DOHH2 (cell line): ENCODE measurements around the gene STAG2.

ENCODE experiments used
- H3F3A ChIP-seq: fragments of 200-600 bp; sonication (generic), shearing (Covaris generic); 2 replicates; pipeline ENCODE4 v1.6.0; 2016; ENCODE audit warnings: antibody characterized with exemption, mild to moderate bottlenecking; ENCODE audit not compliant: control insufficient read depth, insufficient read depth
- H3K27ac ChIP-seq: fragments of 200-600 bp; sonication (generic); 2 replicates; pipeline ENCODE4 v1.5.1; 2014; ENCODE audit warnings: low read depth, mild to moderate bottlenecking, low read length, moderate library complexity
- H3K27me3 ChIP-seq: fragments of 200-600 bp; sonication (generic); 2 replicates; pipeline ENCODE4 v1.6.1; 2014; ENCODE audit warnings: mild to moderate bottlenecking, low read length, mixed read lengths; ENCODE audit not compliant: control insufficient read depth
- H3K36me3 ChIP-seq: fragments of 200-600 bp; sonication (generic); 2 replicates; pipeline ENCODE4 v1.6.1; 2014; ENCODE audit warnings: mild to moderate bottlenecking, low read length, moderate library complexity, mixed read lengths; ENCODE audit not compliant: control insufficient read depth
- H3K4me1 ChIP-seq: fragments of 200-600 bp; sonication (generic); 2 replicates; pipeline ENCODE4 v1.6.1; 2014; ENCODE audit warnings: mild to moderate bottlenecking, low read length, mixed read lengths; ENCODE audit not compliant: control insufficient read depth
- H3K4me2 ChIP-seq: fragments of 200-600 bp; sonication (generic); 2 replicates; pipeline ENCODE4 v1.6.0; 2014; ENCODE audit warnings: mild to moderate bottlenecking, low read length, moderate library complexity
- H3K4me3 ChIP-seq: fragments of 200-600 bp; sonication (generic); 2 replicates; pipeline ENCODE4 v1.5.1; 2014; ENCODE audit warnings: mild to moderate bottlenecking, low read length, mixed read lengths
- H3K79me2 ChIP-seq: fragments of 200-600 bp; sonication (generic); 2 replicates; pipeline ENCODE4 v1.6.1; 2014; ENCODE audit warnings: mild to moderate bottlenecking, low read length, mixed read lengths; ENCODE audit not compliant: control insufficient read depth
- H3K9me2 ChIP-seq: fragments of 200-600 bp; sonication (generic); replicated peaks from 2 replicates; pipeline ENCODE4 v1.6.1; 2014; ENCODE audit warnings: mild to moderate bottlenecking, low read length, mixed read lengths; ENCODE audit not compliant: control insufficient read depth
- H3K9me3 ChIP-seq: fragments of 200-600 bp; sonication (generic); 2 replicates; pipeline ENCODE4 v1.6.1; 2014; ENCODE audit warnings: antibody characterized with exemption, low read length, mixed read lengths; ENCODE audit not compliant: control insufficient read depth, insufficient read depth
- H4K20me1 ChIP-seq: fragments of 200-600 bp; sonication (generic); 2 replicates; pipeline ENCODE4 v1.6.0; 2014; ENCODE audit warnings: low read depth, mild to moderate bottlenecking, antibody characterized with exemption, low read length, moderate library complexity; ENCODE audit not compliant: control insufficient read depth, insufficient read depth
- CTCF ChIP-seq: fragments of 200-600 bp; sonication (generic); IDR thresholded peaks from one replicate; pipeline ENCODE4 v1.5.1; 2014; ENCODE audit warnings: antibody characterized with exemption, mild to moderate bottlenecking, low read depth, low read length; ENCODE audit not compliant: poor library complexity, severe bottlenecking
- EZH2phosphoT487 ChIP-seq: fragments of 200-600 bp; sonication (generic); IDR thresholded peaks from 2 replicates; pipeline ENCODE4 v1.6.1; 2017; ENCODE audit warnings: borderline replicate concordance, mild to moderate bottlenecking, antibody characterized with exemption, low read length, moderate library complexity, mixed read lengths

STAG2 gene

GRCh38 chrX:123920105-123920785, 41.3 kb upstream of the STAG2 start:
- Histone ChIP-seq H3K36me3 (no peaks in the 10 kb centered on the region), H3K4me2 (no peak overlapping the region), H3K4me1 (no peaks in the 10 kb centered on the region), H3K9me2 (no peaks in the 10 kb centered on the region), H3K79me2 (no peaks in the 10 kb centered on the region), H3F3A (no peaks in the 10 kb centered on the region), H3K27me3 (no peaks in the 10 kb centered on the region), H3K27ac (no peak overlapping the region), H3K4me3 (no peak overlapping the region), H4K20me1 (no peaks in the 10 kb centered on the region), H3K9me3 (no peaks in the 10 kb centered on the region)
- TF ChIP-seq EZH2phosphoT487 (no peak), CTCF (no peak)

GRCh38 chrX:123923211-123923610, 38.3 kb upstream of the STAG2 start:
- H3K9me3 ChIP-seq: no peaks in the 10 kb centered on the region
- H3K4me1 ChIP-seq: no peaks in the 10 kb centered on the region
- H3K27me3 ChIP-seq: no peaks in the 10 kb centered on the region
- no peak overlapping the region for H3K27ac ChIP-seq
- no peaks in the 10 kb centered on the region for H3K36me3 ChIP-seq
- H3F3A ChIP-seq: no peaks in the 10 kb centered on the region
- H4K20me1 ChIP-seq: no peaks in the 10 kb centered on the region
- H3K4me2 ChIP-seq: no peak overlapping the region
- H3K79me2 ChIP-seq: no peaks in the 10 kb centered on the region
- H3K9me2 ChIP-seq: no peaks in the 10 kb centered on the region
- TF ChIP-seq CTCF: no peak
- no peak for TF ChIP-seq EZH2phosphoT487
- no peak overlapping the region for H3K4me3 ChIP-seq

GRCh38 chrX:123924186-123924585, 37.3 kb upstream of the STAG2 start:
- Histone ChIP-seq H3K4me1 (no peaks in the 10 kb centered on the region), H4K20me1 (no peaks in the 10 kb centered on the region), H3K36me3 (no peaks in the 10 kb centered on the region), H3K9me2 (no peaks in the 10 kb centered on the region), H3K79me2 (no peaks in the 10 kb centered on the region), H3K9me3 (no peaks in the 10 kb centered on the region), H3K27me3 (no peaks in the 10 kb centered on the region), H3F3A (no peaks in the 10 kb centered on the region), H3K4me2 (no peak overlapping the region), H3K27ac (no peak overlapping the region), H3K4me3 (no peak overlapping the region)
- TF ChIP-seq EZH2phosphoT487 (no peak), CTCF (no peak)
